ENCODE data around the gene WNK3. TPM values are rescaled to one million over a fixed set of nuclear protein-coding genes. Genes with fewer than 3 reads are reported as not detected.

WNK3 gene
- total and polyA plus RNA-seq, 2 of the 13 experiments (the other 11 are each of a cell fraction or from before 2014, with no cell fraction given): 0.12 to 0.62 TPM

GRCh38 chrX:54407266-54407665, 49.4 kb upstream of the WNK3 start:
- no peaks in the 10 kb centered on the region for H3K9me3 ChIP-seq (ENCODE audit: low read length)
- no peak overlapping the region for H3K4me3 ChIP-seq (replicated peaks in 1 of 3; ENCODE audit: insufficient read depth in 1 of 3, low read depth in 2 of 3, low read length in 3 of 3)
- H2AFZ ChIP-seq (ENCODE audit: low read length): no peak overlapping the region
- CTCF ChIA-PET (ENCODE audit: low intra/inter-chr PET ratio, low total read pairs): no interaction called here
- no peak overlapping the region for H3K27ac ChIP-seq (ENCODE audit: extremely low read length, insufficient read depth, low read length)
- in situ Hi-C loops (cut with HindIII; ENCODE audit: extremely low pct_ligation_motif_present, low pct_unique_long_range_greater_than_20kb) (no loop called here), intact Hi-C loops (cut with micrococcal nuclease; ENCODE audit: unreplicated experiment) (no loop called here)
- H4K20me1 ChIP-seq (ENCODE audit: insufficient read depth, low read length): no peaks in the 10 kb centered on the region
- no peak overlapping the region for H3K9ac ChIP-seq (ENCODE audit: insufficient read depth, low read depth, low read length)
- no peak for FAIRE-seq
- no peaks in the 10 kb centered on the region for H3K4me1 ChIP-seq (ENCODE audit: insufficient read depth, low read length)
- no peaks in the 10 kb centered on the region for H3K27me3 ChIP-seq (ENCODE audit: control insufficient read depth in 1 of 2, insufficient read depth in 2 of 2, low read length in 2 of 2)
- TF ChIP-seq PREB (CRISPR knock-in tag; IDR thresholded peaks at IDR 0.05): no peak
- TF ChIP-seq POLR2G (IDR thresholded peaks at IDR 0.05; ENCODE audit: low read depth, low read length): no peak
- no peak for TF ChIP-seq ZSCAN30 (CRISPR knock-in tag; IDR thresholded peaks at IDR 0.05)
- TF ChIP-seq ZNF136 (CRISPR knock-in tag; IDR thresholded peaks at IDR 0.05; ENCODE audit: low read depth): no peak
- no peak for TF ChIP-seq ZFP1 (CRISPR knock-in tag; IDR thresholded peaks at IDR 0.05)
- TF ChIP-seq KLF11 (CRISPR knock-in tag; IDR thresholded peaks at IDR 0.05): no peak
- TF ChIP-seq ZNF317 (CRISPR knock-in tag; IDR thresholded peaks at IDR 0.05): no peak
- TF ChIP-seq E2F5 (CRISPR knock-in tag; conservative IDR thresholded peaks at IDR 0.05): no peak
- no peak for TF ChIP-seq CEBPB (IDR thresholded peaks at IDR 0.05; ENCODE audit: borderline replicate concordance, low read depth, low read length)
- no peak for TF ChIP-seq ARNTL (CRISPR knock-in tag; IDR thresholded peaks at IDR 0.05)
- TF ChIP-seq ZNF282 (IDR thresholded peaks at IDR 0.05; ENCODE audit: partially characterized antibody): no peak
- TF ChIP-seq PHB2 (IDR thresholded peaks at IDR 0.05; ENCODE audit: partially characterized antibody): no peak
- no peak for TF ChIP-seq EED (CRISPR knock-in tag; IDR thresholded peaks at IDR 0.05)
- no peak for TF ChIP-seq HDAC1 (CRISPR knock-in tag; IDR thresholded peaks at IDR 0.05)
- TF ChIP-seq TCF12 (IDR thresholded peaks at IDR 0.05): no peak
- no peak for TF ChIP-seq TCF12 (CRISPR knock-in tag; IDR thresholded peaks at IDR 0.05)
- no peak for TF ChIP-seq ZNF768 (CRISPR knock-in tag; IDR thresholded peaks at IDR 0.05)
- TF ChIP-seq MYC (CRISPR knock-in tag; IDR thresholded peaks at IDR 0.05; ENCODE audit: borderline replicate concordance): no peak
- no peak for TF ChIP-seq PHF21A (CRISPR knock-in tag; IDR thresholded peaks at IDR 0.05)
- H3K36me3 ChIP-seq (replicated peaks in 1 of 2; ENCODE audit: control insufficient read depth in 1 of 2, insufficient read depth in 2 of 2, low read length in 2 of 2): no peaks in the 10 kb centered on the region
- no peaks in the 10 kb centered on the region for H3K79me2 ChIP-seq (ENCODE audit: insufficient read depth, low read length)
- no TSS peak for BruUV-seq (replicated peaks)
- ATAC-seq: no peak
- DNase-seq (ENCODE audit: low spot score): no peak
- no peak overlapping the region for H3K4me2 ChIP-seq (ENCODE audit: low read depth, low read length)
- 44% methylated on average over 2 of the region's 2 CpGs for WGBS (ENCODE audit: low lambda C conversion rate)
- POLR2A ChIA-PET: no interaction called here
